ENCODE results near the gene ESR1.
"Not testable (repeated sequence)": the region's sequence is repeated elsewhere in the genome, so short reads cannot be mapped to it uniquely, and the experiment has no call there.

ESR1 gene

DNA sequence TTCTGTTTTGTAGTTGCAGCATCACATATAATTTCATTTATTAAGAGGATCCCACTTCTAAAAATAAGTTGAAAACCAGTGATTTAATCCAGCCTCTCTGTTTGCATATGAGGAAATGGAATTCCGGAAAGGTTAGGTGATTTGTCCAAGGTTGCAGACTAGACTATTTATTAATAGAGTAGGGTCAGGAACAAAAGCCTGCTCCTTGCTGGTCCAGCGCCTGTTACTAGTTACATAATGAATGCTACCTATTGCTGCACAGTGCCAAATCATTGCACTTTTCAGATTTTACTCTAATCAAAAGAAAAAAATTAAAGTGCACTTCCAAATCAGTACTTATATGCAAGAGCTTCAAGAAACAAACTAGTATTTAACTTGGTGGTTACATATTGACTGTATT, 238.6 kb downstream of the ESR1 start:
- in situ Hi-C loops (cut with MboI; ENCODE audit: low sequenced_read_pairs) = no loop called here

DNA sequence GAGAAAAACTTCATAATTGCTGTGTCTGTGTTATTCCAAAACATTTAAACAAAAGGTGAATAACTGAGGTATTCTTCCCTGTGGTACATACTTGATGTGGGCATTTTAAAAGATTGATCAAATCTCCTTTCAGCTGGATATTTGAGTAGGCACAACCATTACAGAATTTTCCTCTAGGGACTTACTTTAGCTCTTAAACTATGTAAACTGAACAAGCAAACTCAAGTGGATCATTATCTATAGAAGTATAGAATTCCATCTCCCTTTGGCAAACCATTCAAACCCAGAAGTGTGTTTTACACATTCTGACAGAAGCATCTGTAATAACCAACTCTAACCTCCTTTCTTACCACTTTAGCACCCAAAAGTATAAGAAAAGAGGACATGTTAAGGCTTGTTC, 241.4 kb downstream of the ESR1 start:
- in situ Hi-C loops (cut with MboI; ENCODE audit: low sequenced_read_pairs) = no loop called here

DNA sequence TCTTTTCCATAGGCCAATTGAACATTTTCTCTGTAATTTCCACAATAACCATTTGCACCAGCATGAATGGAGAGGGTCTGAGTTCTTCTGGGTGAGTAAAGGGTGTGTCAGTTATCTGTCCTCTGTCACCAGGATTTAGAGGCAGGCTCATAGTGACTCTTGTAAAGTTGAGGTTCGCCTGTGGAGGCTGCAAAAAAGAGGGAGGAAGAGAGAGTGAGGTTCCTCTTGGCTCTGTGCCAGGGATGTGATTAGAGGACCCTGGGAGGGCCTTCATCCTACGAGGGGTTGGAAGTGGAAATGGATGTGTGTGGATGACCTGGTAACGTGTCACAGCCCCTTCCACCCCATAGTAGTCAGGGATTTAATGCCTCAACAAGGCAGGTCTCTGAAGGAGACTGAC, 242.0 kb downstream of the ESR1 start:
- in situ Hi-C loops (cut with MboI; ENCODE audit: low sequenced_read_pairs) = no loop called here

DNA sequence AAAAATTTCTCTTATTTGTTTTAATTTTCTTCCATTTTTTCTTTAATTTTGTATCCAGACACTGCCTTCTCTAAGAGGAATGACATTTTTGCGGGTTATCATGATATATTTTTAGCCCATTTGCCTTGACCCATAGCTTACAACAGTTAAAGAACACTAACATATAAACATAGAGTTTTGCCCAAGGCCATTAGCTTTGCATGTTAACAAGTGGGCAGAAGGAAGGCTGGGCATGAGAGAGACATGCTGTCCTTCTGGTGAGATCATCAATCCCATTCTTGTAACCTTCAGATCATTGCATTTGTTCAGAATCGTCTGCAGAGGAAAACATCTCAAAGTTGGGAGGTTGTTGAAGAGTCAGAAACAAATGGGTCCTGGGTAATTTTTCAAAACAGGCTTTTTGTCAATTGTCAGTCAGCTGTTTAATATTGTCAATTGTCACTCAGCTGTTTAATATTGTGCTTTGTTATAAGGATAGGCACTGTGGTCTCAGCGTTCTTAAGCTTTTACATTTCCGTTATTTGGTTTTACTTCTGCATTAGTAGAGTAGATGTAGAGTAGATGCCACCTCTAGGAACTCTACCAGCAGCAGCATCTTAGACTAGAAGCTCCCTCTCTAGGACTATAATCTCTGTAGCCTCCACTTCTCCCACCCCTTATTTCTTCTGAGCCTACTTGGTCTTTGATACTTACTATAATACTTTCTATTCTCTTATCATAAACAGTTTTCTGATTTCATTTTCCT, 243.1 kb downstream of the ESR1 start:
- in situ Hi-C loops (cut with MboI; ENCODE audit: low sequenced_read_pairs) = no loop called here

DNA sequence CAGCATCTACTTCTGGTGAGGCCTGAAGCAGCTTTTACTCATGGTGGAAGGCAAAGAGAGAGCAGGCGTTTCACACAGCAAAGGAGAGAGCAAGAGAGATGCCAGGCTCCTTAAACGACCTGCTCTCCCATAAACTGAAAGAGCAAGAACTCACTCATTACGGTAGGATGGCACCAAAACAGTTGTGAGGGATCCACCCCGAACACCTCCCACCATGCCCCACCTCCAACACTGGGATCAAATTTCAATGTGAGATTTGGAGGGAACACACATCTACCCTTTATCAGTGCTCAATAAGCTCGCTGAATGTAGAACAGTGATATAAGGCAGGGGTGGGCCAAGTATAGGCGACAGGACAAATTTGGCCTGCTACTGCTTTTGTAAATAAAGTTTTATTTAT, 244.6 kb downstream of the ESR1 start:
- in situ Hi-C loops (cut with MboI; ENCODE audit: low sequenced_read_pairs) = no loop called here

- in situ Hi-C loops (cut with MboI; ENCODE audit: low sequenced_read_pairs) = no loop called here
These were observed 245.8 kb downstream of the ESR1 start for GRCh38 chr6:152053332-152053731.

DNA sequence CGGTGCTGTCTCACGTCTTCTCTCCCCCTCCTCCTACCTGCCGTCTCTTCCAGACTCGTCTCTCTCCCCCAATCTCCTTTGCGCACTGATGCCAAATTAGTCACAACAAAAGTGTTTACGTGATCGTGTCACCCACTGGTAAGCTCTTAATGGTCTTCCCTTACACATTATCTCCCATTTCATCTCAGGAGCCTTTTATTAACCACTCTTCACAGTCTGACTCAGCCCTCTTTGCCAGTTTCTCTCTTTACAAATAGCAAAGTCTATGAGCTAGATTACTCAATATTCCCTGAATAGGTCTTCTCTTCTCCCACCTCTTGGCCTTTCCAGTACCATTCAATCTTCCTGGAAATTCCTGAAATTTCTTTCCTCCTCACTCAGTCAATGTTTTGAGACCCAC, 247.0 kb downstream of the ESR1 start:
- in situ Hi-C loops (cut with MboI; ENCODE audit: low sequenced_read_pairs) = no loop called here

DNA sequence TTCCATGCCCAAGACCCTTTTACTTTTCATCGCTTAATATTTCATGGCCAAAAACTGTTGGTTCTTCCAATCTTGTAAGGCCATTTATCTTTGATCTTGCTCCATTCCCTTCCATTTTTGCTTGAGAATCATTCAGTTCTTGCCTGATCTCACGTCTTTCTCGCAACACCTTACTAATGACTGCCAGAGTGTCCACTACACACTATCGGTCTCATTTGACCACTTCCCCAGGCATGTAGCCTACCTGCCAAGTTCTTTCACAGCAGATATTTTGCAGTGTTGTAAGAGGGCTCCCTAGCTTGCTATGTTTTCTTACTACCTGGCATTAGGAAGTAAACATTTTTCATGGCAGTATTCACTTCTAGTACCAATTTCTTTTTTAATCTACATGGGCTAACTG, 248.0 kb downstream of the ESR1 start:
- in situ Hi-C loops (cut with MboI; ENCODE audit: low sequenced_read_pairs) = no loop called here

DNA sequence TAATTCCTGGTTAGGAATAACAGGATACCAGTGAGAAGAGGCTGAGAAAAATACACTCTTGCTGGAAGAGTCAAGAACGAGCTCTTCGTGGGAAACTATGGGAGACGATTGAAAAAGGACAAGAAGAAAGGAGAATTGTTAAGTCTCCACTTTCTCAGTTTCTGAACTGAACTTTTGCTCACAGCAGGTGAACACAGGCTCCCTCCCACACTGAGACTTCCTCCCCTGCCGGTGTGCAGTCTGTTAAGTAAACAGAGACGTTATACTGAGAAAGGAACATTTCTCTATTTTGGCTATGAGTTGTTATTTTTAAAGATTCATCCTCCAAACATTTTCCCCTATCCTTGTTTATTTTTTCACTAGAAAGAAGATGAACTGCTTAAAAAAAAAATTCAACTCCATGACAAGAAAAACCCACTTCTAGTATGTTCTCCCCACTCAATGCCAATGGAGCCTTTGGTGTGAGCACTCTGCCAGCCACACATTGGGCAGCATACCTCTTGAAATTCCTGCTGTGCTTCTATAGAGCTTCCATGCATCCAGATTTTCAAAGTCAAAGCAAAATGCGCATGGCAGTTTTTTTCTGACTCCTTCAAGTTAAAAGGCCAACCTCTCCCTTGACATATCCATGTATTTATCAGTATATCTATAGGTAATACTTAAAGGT, 250.5 kb downstream of the ESR1 start:
- in situ Hi-C loops (cut with MboI; ENCODE audit: low sequenced_read_pairs) = no loop called here

DNA sequence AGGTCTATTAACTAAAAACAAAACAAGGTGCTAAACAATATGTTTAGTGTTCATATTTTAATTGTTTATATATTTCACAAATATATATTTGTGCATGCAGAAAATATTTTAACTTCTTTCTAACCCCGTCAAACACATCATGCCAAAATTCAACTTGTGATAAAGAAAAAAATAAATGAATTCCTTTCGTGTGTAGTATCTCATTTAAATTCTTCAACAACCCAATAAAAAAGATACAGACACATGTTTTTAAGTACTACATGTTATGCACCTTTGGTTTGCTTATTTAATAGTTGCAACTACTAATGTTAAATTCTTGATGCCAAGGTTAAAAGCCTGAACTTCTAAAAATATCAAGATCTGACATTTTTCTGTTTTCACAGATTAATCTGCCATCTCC, 252.4 kb downstream of the ESR1 start:
- in situ Hi-C loops (cut with MboI; ENCODE audit: low sequenced_read_pairs) = no loop called here

DNA sequence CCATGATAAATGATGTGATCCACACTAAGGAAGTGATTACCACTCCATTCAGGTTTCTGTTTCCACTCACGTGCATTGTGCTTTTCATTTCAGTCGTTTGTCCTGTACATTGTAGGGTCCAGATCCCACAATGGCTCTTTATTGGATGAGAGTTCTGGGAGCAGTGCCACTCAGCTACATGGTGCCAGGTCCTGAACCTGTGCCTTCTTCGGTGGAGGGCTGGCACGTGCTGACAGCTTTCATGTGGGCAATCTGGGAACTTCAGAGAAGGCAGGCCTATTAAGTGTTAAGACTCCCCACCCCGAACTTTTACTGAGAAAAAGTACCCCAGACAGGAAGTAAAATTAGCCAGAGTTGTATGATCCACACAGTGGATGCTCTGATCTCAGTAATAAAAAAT, 255.0 kb downstream of the ESR1 start:
- in situ Hi-C loops (cut with MboI; ENCODE audit: low sequenced_read_pairs) = no loop called here

GRCh38 chr6:152063170-152063921, 255.9 kb downstream of the ESR1 start:
- in situ Hi-C loops (cut with MboI; ENCODE audit: low sequenced_read_pairs) = no loop called here

DNA sequence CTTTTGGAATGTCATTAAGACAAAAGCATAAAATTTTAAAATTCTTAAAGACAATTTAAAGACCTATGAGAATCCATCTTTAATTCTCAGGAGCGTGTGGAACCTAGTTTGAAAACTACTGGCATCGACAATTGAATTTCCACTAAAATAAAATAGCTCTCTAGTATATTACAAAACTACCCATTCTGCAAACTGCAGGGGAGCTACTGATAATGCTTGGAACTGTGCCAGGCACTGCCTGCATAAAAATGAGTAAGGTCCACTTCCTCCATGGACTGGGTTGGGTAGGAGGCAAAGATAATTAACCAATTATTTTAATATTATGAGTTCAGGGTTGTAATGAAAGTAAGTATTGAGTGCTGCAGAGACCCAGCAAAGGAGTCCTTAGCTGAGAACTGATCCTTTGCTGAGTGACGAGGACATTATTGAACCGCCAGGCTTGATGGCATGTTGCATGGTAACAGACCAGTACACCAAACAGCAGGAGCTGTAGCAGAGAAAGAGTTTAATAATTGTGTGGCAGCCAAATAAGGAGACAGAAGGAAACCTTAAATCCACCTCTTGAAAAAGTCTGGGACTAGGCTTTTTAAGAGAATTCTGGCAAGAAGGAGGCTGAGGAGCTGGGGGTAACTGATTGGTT, 261.3 kb downstream of the ESR1 start:
- in situ Hi-C loops (cut with MboI; ENCODE audit: low sequenced_read_pairs) = no loop called here

DNA sequence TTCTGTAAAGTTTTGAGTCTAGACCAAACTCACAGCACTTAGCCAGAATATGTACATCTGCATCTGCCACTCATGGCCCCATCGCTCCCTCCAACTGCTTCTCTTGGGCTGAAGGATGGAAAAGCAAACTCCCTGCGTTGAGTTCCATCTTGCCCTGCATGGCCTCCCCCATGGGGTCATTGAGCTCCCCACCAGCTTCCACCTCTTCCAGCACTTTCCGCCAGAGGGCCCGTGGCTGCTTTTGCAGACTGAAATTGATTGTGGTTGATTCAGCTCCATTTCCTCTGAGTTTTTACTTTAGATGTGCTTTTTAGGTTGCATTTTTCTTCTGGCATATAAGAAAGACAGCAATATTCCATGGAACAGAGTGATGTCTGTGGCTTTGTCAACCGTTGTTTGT, 263.1 kb downstream of the ESR1 start:
- in situ Hi-C loops (cut with MboI; ENCODE audit: low sequenced_read_pairs) = no loop called here

DNA sequence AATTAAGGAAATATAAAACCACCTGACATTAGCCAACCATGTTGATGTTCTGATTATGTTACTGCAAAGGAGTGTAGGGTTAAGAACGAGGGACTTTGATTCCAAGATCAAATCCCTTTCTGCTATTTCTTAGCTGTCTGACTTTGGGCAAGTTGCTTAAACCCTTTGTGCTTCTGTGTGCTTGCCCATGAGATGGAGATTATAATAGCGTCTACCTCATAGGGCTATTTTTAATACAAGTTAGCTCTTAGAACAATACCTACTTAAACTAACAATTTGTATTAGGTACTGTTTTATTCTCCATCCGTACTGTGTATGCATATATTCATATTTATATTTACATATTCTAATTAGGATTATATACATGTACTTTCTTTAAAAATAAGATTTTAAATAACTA, 263.8 kb downstream of the ESR1 start:
- in situ Hi-C loops (cut with MboI; ENCODE audit: low sequenced_read_pairs) = no loop called here

GRCh38 chr6:152071843-152072242, 264.4 kb downstream of the ESR1 start:
- in situ Hi-C loops (cut with MboI; ENCODE audit: low sequenced_read_pairs) = no loop called here

- in situ Hi-C loops (cut with MboI; ENCODE audit: low sequenced_read_pairs) = not testable (repeated sequence)
These were observed 268.8 kb downstream of the ESR1 start for GRCh38 chr6:152076242-152076641.

GRCh38 chr6:152078001-152078400, 270.5 kb downstream of the ESR1 start:
- in situ Hi-C loops (cut with MboI; ENCODE audit: low sequenced_read_pairs) = no loop called here

- in situ Hi-C loops (cut with MboI; ENCODE audit: low sequenced_read_pairs) = no loop called here
These were observed 271.3 kb downstream of the ESR1 start for GRCh38 chr6:152078804-152079203.

DNA sequence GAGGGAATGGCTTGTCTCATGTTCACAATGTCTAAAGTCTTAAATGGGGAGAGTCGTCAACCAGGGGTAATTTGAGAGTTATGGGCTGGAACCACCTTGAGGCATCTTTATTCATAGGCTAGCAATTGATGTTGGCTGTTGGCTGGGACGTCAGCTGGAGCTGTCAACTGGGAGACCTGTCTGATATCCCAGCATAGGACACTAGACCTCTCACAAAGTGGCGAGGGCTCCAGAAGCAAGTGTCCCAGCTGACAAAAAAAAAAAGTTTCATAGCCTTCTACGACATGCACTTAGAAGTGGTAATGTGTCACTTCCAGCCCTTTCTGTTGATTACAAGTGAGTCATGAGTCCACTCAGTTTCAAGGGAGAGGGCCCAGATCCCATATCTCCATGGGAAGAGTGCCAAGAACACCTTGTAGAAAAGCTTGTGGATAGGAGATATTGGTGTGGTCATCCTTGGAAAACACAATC, 278.0 kb downstream of the ESR1 start:
- in situ Hi-C loops (cut with MboI; ENCODE audit: low sequenced_read_pairs) = no loop called here

- in situ Hi-C loops (cut with MboI; ENCODE audit: low sequenced_read_pairs) = no loop called here
These were observed 278.9 kb downstream of the ESR1 start for GRCh38 chr6:152086223-152086873.

All from HL-60/S4 (cell line).